Mammary epithelial cell (primary cell): ENCODE results near the gene EIF4A3.

Experiments used
- EZH2 ChIP-seq: IDR thresholded peaks from 2 replicates; pipeline ENCODE4 v1.6.1; 2012; ENCODE audit warnings: low read length, inconsistent platforms, borderline replicate concordance
- TF ChIP-seq, protein P1 (sequence below), 2 donors: IDR thresholded peaks in 1 of 2; conservative IDR thresholded peaks in 1 of 2; 2 replicates each; pipeline ENCODE4 v1.5.1; 2011 to 2012; ENCODE audit warnings: inconsistent platforms in 2 of 2, low read length in 2 of 2, mild to moderate bottlenecking in 2 of 2, control low read depth in 1 of 2, low read depth in 1 of 2; ENCODE audit not compliant: insufficient read depth in 1 of 2; ENCODE audit errors: extremely low read depth in 1 of 2

DNA sequence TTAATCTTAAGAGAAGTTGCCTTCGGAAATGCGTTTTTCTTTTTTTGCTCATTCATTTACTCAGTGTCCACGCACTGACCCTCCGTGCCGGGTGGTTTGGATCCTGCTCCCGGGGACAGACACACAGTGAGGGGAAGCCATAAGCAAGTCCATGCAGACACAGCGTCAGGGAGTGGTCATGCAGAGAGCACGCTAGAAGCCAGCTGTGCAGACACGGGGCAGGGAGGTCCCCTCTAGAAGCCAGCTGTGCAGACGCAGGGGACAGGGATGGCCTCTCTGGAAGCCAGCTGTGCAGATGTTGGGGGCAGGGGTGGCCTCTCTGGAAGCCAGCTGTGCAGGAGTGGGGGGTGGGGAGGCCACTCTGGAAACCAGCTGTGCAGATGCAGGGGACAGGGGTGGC is 40.8 kb downstream of the EIF4A3 start:
- TF ChIP-seq, protein P1, sequence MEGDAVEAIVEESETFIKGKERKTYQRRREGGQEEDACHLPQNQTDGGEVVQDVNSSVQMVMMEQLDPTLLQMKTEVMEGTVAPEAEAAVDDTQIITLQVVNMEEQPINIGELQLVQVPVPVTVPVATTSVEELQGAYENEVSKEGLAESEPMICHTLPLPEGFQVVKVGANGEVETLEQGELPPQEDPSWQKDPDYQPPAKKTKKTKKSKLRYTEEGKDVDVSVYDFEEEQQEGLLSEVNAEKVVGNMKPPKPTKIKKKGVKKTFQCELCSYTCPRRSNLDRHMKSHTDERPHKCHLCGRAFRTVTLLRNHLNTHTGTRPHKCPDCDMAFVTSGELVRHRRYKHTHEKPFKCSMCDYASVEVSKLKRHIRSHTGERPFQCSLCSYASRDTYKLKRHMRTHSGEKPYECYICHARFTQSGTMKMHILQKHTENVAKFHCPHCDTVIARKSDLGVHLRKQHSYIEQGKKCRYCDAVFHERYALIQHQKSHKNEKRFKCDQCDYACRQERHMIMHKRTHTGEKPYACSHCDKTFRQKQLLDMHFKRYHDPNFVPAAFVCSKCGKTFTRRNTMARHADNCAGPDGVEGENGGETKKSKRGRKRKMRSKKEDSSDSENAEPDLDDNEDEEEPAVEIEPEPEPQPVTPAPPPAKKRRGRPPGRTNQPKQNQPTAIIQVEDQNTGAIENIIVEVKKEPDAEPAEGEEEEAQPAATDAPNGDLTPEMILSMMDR (conservative IDR thresholded peaks at IDR 0.05 in 1 of 2, IDR thresholded peaks at IDR 0.05 in 1 of 2; ENCODE audit: extremely low read depth in 1 of 2, insufficient read depth in 1 of 2, low read depth in 1 of 2, low read length in 2 of 2), result no peak
- no peak for TF ChIP-seq EZH2
